Aorta (tissue), 5 donors: Measurements from ENCODE around the gene CPTP. TPM values are rescaled to one million over a fixed set of nuclear protein-coding genes. Genes with fewer than 3 reads are reported as not detected.

Source experiments
- ATAC-seq: fragments of 200-7000 bp; cut with Tn5 transposase; one replicate; pipeline ENCODE4 v1.9.1; 2022; ENCODE audit warnings: moderate library complexity; ENCODE audit not compliant: low FRiP score
- DNase-seq, 2 donors: peaks; one replicate each; pipeline ENCODE4 v3.0.0-alpha.2; 2020
- H3K27ac ChIP-seq, 2 donors: one replicate each; pipeline ENCODE4 v1.5.1; 2013; ENCODE audit warnings: low read length in 2 of 2, mild to moderate bottlenecking in 2 of 2, moderate library complexity in 2 of 2, control low read depth in 1 of 2, inconsistent platforms in 1 of 2, low read depth in 1 of 2
- H3K27me3 ChIP-seq, 2 donors: one replicate each; pipeline ENCODE4 v1.6.1; 2013; ENCODE audit warnings: control low read depth in 1 of 2, low read length in 1 of 2, mild to moderate bottlenecking in 1 of 2, moderate library complexity in 1 of 2; ENCODE audit not compliant: insufficient read depth in 2 of 2, control insufficient read depth in 1 of 2
- H3K36me3 ChIP-seq, 2 donors: one replicate each; pipeline ENCODE4 v1.6.1; 2013; ENCODE audit warnings: control low read depth in 1 of 2, low read length in 1 of 2, mild to moderate bottlenecking in 1 of 2; ENCODE audit not compliant: insufficient read depth in 2 of 2, control insufficient read depth in 1 of 2
- H3K4me1 ChIP-seq, 2 donors: one replicate each; pipeline ENCODE4 v1.6.1; 2013; ENCODE audit warnings: low read length in 2 of 2, control low read depth in 1 of 2, mild to moderate bottlenecking in 1 of 2, moderate library complexity in 1 of 2; ENCODE audit not compliant: insufficient read depth in 2 of 2, control insufficient read depth in 1 of 2
- H3K4me3 ChIP-seq, 2 donors: one replicate each; pipeline ENCODE4 v1.5.1; 2013; ENCODE audit warnings: low read length in 2 of 2, control low read depth in 1 of 2, mild to moderate bottlenecking in 1 of 2
- H3K9me3 ChIP-seq: one replicate; pipeline ENCODE4 v1.6.1; 2013; ENCODE audit warnings: mild to moderate bottlenecking, low read length; ENCODE audit not compliant: control insufficient read depth
- WGBS, 2 donors: extraction: QIAGEN DNeasy Blood & Tissue Kit; methylation state at CpG; one replicate each; pipeline ENCODE4 v1.1.7; 2013; 5-methylcytosine and 5-hydroxymethylcytosine counted together
- intact Hi-C, 2 donors: fragments of 100-400 bp; cut with DNase I; formaldehyde crosslinking; loops; one replicate each; pipeline versions ENCODE4 v1.14.2 to v1.15.0; 2022
- polyA plus RNA-seq, 2 donors: library from polyadenylated mRNA; stranded (reverse); fragments of 200-250 nt; gene quantifications; one replicate each; pipeline ENCODE4 v1.2.3, GENCODE V29; 2013
- total RNA-seq, 2 donors: library from RNA; stranded (reverse); fragmentation: NEBNext Ultra II Directional; extraction: Animal tissue kit (Norgen Biotek cat#: 25700); gene quantifications; one replicate each; pipeline ENCODE4 v1.2.1, GENCODE V29; 2021
- donor health status: healthy with polysubstance abuse.
- donor health status: Bipolar disorder and iron deficiency.
- donor health status: DM: no; HTN: no; CAD: no.
- donor health status: DM: no; HTN: no; CAD: no.
- donor health status: DM: yes; HTN: yes; CAD: no.

CPTP gene
- total and polyA plus RNA-seq, 4 donors = 12.9 to 16.4 (median 14.4) TPM

GRCh38 chr1:1341549-1342021 is 17.0 kb downstream of the CPTP start:
- Histone ChIP-seq H3K9me3 (no peaks in the 10 kb centered on the region), H3K4me3 (no peak overlapping the region), H3K27me3 (no peaks in the 10 kb centered on the region), H3K4me1 (no peaks in the 10 kb centered on the region), H3K27ac (no peak overlapping the region), H3K36me3 (peaks cover 0 to 4% of the 10 kb centered on the region in 2 donors)
- 92% methylated on average over 17 of the region's 17 CpGs for WGBS, 2 donors
- DNase-seq (no peak), ATAC-seq (no peak)
- intact Hi-C loops = no loop called here

GRCh38 chr1:1342061-1342562 is 17.5 kb downstream of the CPTP start:
- intact Hi-C loops = no loop called here
- no peak for DNase-seq
- Histone ChIP-seq H3K9me3 (no peaks in the 10 kb centered on the region), H3K4me3 (no peak overlapping the region), H3K27me3 (no peaks in the 10 kb centered on the region), H3K4me1 (no peaks in the 10 kb centered on the region), H3K36me3 (peaks cover 0 to 4% of the 10 kb centered on the region in 2 donors), H3K27ac (no peak overlapping the region)
- 90 to 93% methylated on average over 28 of the region's 28 CpGs for WGBS, 2 donors
- no peak for ATAC-seq

GRCh38 chr1:1342584-1343115 is 18.0 kb downstream of the CPTP start:
- Histone ChIP-seq H3K4me1 (no peaks in the 10 kb centered on the region), H3K27ac (no peak overlapping the region), H3K4me3 (no peak overlapping the region), H3K9me3 (no peaks in the 10 kb centered on the region), H3K36me3 (peaks cover 0 to 4% of the 10 kb centered on the region in 2 donors), H3K27me3 (no peaks in the 10 kb centered on the region)
- ATAC-seq (no peak), DNase-seq (no peak)
- intact Hi-C loops = no loop called here
- WGBS, 2 donors = 87 to 89% methylated on average over 18 of the region's 18 CpGs

GRCh38 chr1:1343811-1344421 is 19.3 kb downstream of the CPTP start:
- Histone ChIP-seq H3K9me3 (no peaks in the 10 kb centered on the region), H3K4me3 (no peak overlapping the region), H3K4me1 (no peaks in the 10 kb centered on the region), H3K36me3 (peaks cover 0 to 4% of the 10 kb centered on the region in 2 donors), H3K27me3 (no peaks in the 10 kb centered on the region), H3K27ac (no peak overlapping the region)
- DNase-seq = no peak
- no peak for ATAC-seq
- intact Hi-C loops = no loop called here
- WGBS, 2 donors = 81 to 87% methylated on average over 24 of the region's 24 CpGs

- 67 to 75% methylated on average over 14 to 15 of the region's 15 CpGs for WGBS, 2 donors
- H3K27ac ChIP-seq = no peak overlapping the region
- ATAC-seq = no peak
Observed at GRCh38 chr1:1344655-1345361, 20.2 kb downstream of the CPTP start.

GRCh38 chr1:1345384-1345783 is 20.8 kb downstream of the CPTP start:
- no peak overlapping the region for H3K27ac ChIP-seq
- 78 to 79% methylated on average over 16 of the region's 16 CpGs for WGBS, 2 donors
- no peaks in the 10 kb centered on the region for H3K27me3 ChIP-seq
- H3K9me3 ChIP-seq = no peaks in the 10 kb centered on the region
- H3K4me1 ChIP-seq = no peaks in the 10 kb centered on the region
- ATAC-seq = no peak
- H3K36me3 ChIP-seq = peaks cover 0 to 4% of the 10 kb centered on the region in 2 donors
- intact Hi-C loops = no loop called here
- no peak overlapping the region for H3K4me3 ChIP-seq
- DNase-seq = no peak

More at GRCh38 chr1:1344655-1345361, 20.2 kb downstream of the CPTP start:
- no peak for DNase-seq
- Histone ChIP-seq H3K27me3 (no peaks in the 10 kb centered on the region), H3K4me1 (no peaks in the 10 kb centered on the region), H3K9me3 (no peaks in the 10 kb centered on the region), H3K4me3 (no peak overlapping the region), H3K36me3 (peaks cover 0 to 4% of the 10 kb centered on the region in 2 donors)
- intact Hi-C loops = no loop called here

GRCh38 chr1:1345860-1346500 is 21.4 kb downstream of the CPTP start:
- H3K36me3 ChIP-seq = peaks cover 0 to 4% of the 10 kb centered on the region in 2 donors
- no peaks in the 10 kb centered on the region for H3K27me3 ChIP-seq
- no peaks in the 10 kb centered on the region for H3K4me1 ChIP-seq
- ATAC-seq = no peak
- DNase-seq = no peak
- 26 to 41% methylated on average over 11 to 12 of the region's 12 CpGs for WGBS, 2 donors
- H3K27ac ChIP-seq = no peak overlapping the region
- no peaks in the 10 kb centered on the region for H3K9me3 ChIP-seq
- no peak overlapping the region for H3K4me3 ChIP-seq
- intact Hi-C loops = no loop called here

GRCh38 chr1:1346501-1346890 is 21.9 kb downstream of the CPTP start:
- Histone ChIP-seq H3K4me1 (no peaks in the 10 kb centered on the region), H3K9me3 (no peaks in the 10 kb centered on the region), H3K27me3 (no peaks in the 10 kb centered on the region), H3K4me3 (no peak overlapping the region), H3K36me3 (peaks cover 0 to 4% of the 10 kb centered on the region in 2 donors), H3K27ac (no peak overlapping the region)
- ATAC-seq = no peak
- DNase-seq = no peak
- intact Hi-C loops = no loop called here
- 87 to 92% methylated on average over 10 of the region's 10 CpGs for WGBS, 2 donors
